HCT116 (cell line): ENCODE measurements around the gene ERBIN. TPM values are rescaled to one million over a fixed set of nuclear protein-coding genes. Genes with fewer than 3 reads are reported as not detected.

Experiments
- ATAC-seq: fragments of 200-7000 bp; cut with Tn5 transposase; 2 replicates; pipeline ENCODE4 v1.9.1; 2020; ENCODE audit warnings: mild to moderate bottlenecking, moderate library complexity
- BruUV-seq: library from RNA; stranded (reverse); fragments of 400-500 nt; replicated peaks from 2 replicates; lab custom pipeline; 2021; lab: Mats Ljungman, UMichigan
- CTCF ChIA-PET: fragments of 300-600 bp; sonication (Branson Sonifier 250); formaldehyde crosslinking; loops from one replicate; lab custom pipeline; 2021; ENCODE audit warnings: antibody characterized with exemption; lab: Charles Lee
- POLR2A ChIA-PET: fragments of 300-600, 350-600 bp; sonication (Branson Sonifier 250); formaldehyde crosslinking; loops from one replicate; lab custom pipeline; 2021; ENCODE audit warnings: antibody characterized with exemption; lab: Charles Lee
- RAD21 ChIA-PET, 2 experiments: fragments of 300-600 bp; sonication (Branson Sonifier 250); formaldehyde crosslinking; loops; one replicate each; lab custom pipeline; 2023; ENCODE audit warnings: low total read pairs in 2 of 2; ENCODE audit not compliant: uncharacterized antibody in 2 of 2, unreplicated experiment in 2 of 2, low non-redundant PET in 1 of 2; lab: Charles Lee
- DNase-seq: peaks from one replicate; pipeline ENCODE4 v3.0.0-alpha.2; 2010; ENCODE audit warnings: low read depth, low spot score
- H2AFZ ChIP-seq: fragments of 200-600 bp; shearing (Covaris generic), sonication (generic); 2 replicates; pipeline ENCODE4 v1.6.1; 2017; ENCODE audit warnings: low read depth, mixed run types, mixed read lengths, antibody characterized with exemption, low read length; ENCODE audit not compliant: poor library complexity, severe bottlenecking
- H3K27ac ChIP-seq: 2 replicates; pipeline ENCODE4 v1.5.1; 2012; ENCODE audit warnings: low read depth, low read length
- H3K27me3 ChIP-seq: fragments of 200-600 bp; sonication (generic); 2 replicates; pipeline ENCODE4 v1.6.1; 2016; ENCODE audit warnings: mixed run types, low read length, mixed read lengths; ENCODE audit not compliant: insufficient read depth
- H3K36me3 ChIP-seq, 2 experiments: fragments of 200-500 bp in 1 of 2; fragments of 200-600 bp in 1 of 2; sonication (Bioruptor generic) in 1 of 2; sonication (generic) in 1 of 2; 2 replicates each; pipeline versions ENCODE4 v1.5.1 to v1.6.1; 2014 to 2016; ENCODE audit warnings: low read length in 2 of 2, inconsistent platforms in 1 of 2, mixed read lengths in 1 of 2, mixed run types in 1 of 2; ENCODE audit not compliant: insufficient read depth in 2 of 2, control insufficient read depth in 1 of 2
- H3K4me1 ChIP-seq, 2 experiments: fragments of 200-600 bp in 1 of 2; sonication (generic) in 1 of 2; 2 replicates each; pipeline versions ENCODE4 v1.5.1 to v1.6.1; 2012 to 2017; ENCODE audit warnings: low read length in 2 of 2, inconsistent platforms in 1 of 2, mild to moderate bottlenecking in 1 of 2, mixed read lengths in 1 of 2, mixed run types in 1 of 2, moderate library complexity in 1 of 2; ENCODE audit not compliant: insufficient read depth in 2 of 2, control insufficient read depth in 1 of 2
- H3K4me2 ChIP-seq: fragments of 200-600 bp; sonication (generic); 2 replicates; pipeline ENCODE4 v1.6.1; 2017; ENCODE audit warnings: mixed run types, low read length, mixed read lengths
- H3K4me3 ChIP-seq, 2 experiments: fragments of 200-600 bp in 1 of 2; sonication (generic) in 1 of 2; replicated peaks in 1 of 2; 2 replicates each; pipeline ENCODE4 v1.5.1; 2011 to 2016; ENCODE audit warnings: low read length in 2 of 2, control low read depth in 1 of 2, low read depth in 1 of 2, mild to moderate bottlenecking in 1 of 2, mixed read lengths in 1 of 2, mixed run types in 1 of 2
- H3K79me2 ChIP-seq: fragments of 200-600 bp; sonication (generic); 2 replicates; pipeline ENCODE4 v1.6.1; 2017; ENCODE audit warnings: mild to moderate bottlenecking, mixed run types, low read length, moderate library complexity, mixed read lengths; ENCODE audit not compliant: insufficient read depth
- H3K9ac ChIP-seq: fragments of 200-600 bp; sonication (generic); 2 replicates; pipeline ENCODE4 v1.6.1; 2016; ENCODE audit warnings: low read length, mixed read lengths
- H3K9me2 ChIP-seq: fragments of 200-600 bp; sonication (generic), shearing (Covaris generic); 2 replicates; pipeline ENCODE4 v1.6.1; 2017; ENCODE audit warnings: mixed run types, mild to moderate bottlenecking, moderate library complexity; ENCODE audit not compliant: insufficient read depth
- H3K9me3 ChIP-seq, 2 experiments: fragments of 200-500 bp in 1 of 2; fragments of 200-600 bp in 1 of 2; sonication (Bioruptor generic) in 1 of 2; sonication (generic) in 1 of 2; 2 replicates each; pipeline ENCODE4 v1.6.1; 2014 to 2017; ENCODE audit warnings: low read length in 2 of 2, mixed read lengths in 2 of 2, inconsistent platforms in 1 of 2, low read depth in 1 of 2, mild to moderate bottlenecking in 1 of 2, mixed run types in 1 of 2, moderate library complexity in 1 of 2; ENCODE audit not compliant: control insufficient read depth in 1 of 2, insufficient read depth in 1 of 2
- H4K20me1 ChIP-seq: fragments of 200-600 bp; sonication (generic), shearing (Covaris generic); 2 replicates; pipeline ENCODE4 v1.6.1; 2017; ENCODE audit warnings: mixed run types, mild to moderate bottlenecking, moderate library complexity; ENCODE audit not compliant: insufficient read depth
- ATF3 ChIP-seq: IDR thresholded peaks from 2 replicates; pipeline ENCODE4 v1.6.1; 2012
- CEBPB ChIP-seq: IDR thresholded peaks from 2 replicates; pipeline ENCODE4 v1.6.1; 2012; ENCODE audit warnings: low read depth
- CTCF ChIP-seq, 3 experiments: fragments of 200-600 bp in 1 of 3; sonication (generic) in 1 of 3; IDR thresholded peaks in 2 of 3; conservative IDR thresholded peaks in 1 of 3; 2 replicates each; pipeline ENCODE4 v1.5.1; 2012 to 2017; ENCODE audit warnings: low read depth in 2 of 3, low read length in 2 of 3, antibody characterized with exemption in 1 of 3, borderline replicate concordance in 1 of 3, control low read depth in 1 of 3, mild to moderate bottlenecking in 1 of 3, mixed read lengths in 1 of 3, mixed run types in 1 of 3, moderate library complexity in 1 of 3; ENCODE audit not compliant: insufficient read depth in 1 of 3
- EGR1 ChIP-seq: IDR thresholded peaks from 2 replicates; pipeline ENCODE4 v1.6.1; 2012; ENCODE audit warnings: low read depth
- ELF1 ChIP-seq: IDR thresholded peaks from 2 replicates; pipeline ENCODE4 v1.6.1; 2012; ENCODE audit warnings: low read depth, borderline replicate concordance
- EZH2phosphoT487 ChIP-seq: fragments of 200-600 bp; IDR thresholded peaks from 2 replicates; pipeline ENCODE4 v1.6.1; 2018; ENCODE audit warnings: antibody characterized with exemption, borderline replicate concordance
- FOSL1 ChIP-seq: IDR thresholded peaks from 2 replicates; pipeline ENCODE4 v1.6.1; 2012; ENCODE audit warnings: low read depth
- JUND ChIP-seq: IDR thresholded peaks from 2 replicates; pipeline ENCODE4 v1.6.1; 2012
- POLR2A ChIP-seq: IDR thresholded peaks from 2 replicates; pipeline ENCODE4 v1.7.0; 2011; ENCODE audit warnings: borderline replicate concordance; ENCODE audit not compliant: insufficient read depth, insufficient read length; ENCODE audit errors: extremely low read depth
- RAD21 ChIP-seq: IDR thresholded peaks from 2 replicates; pipeline ENCODE4 v1.6.1; 2012; ENCODE audit warnings: low read depth, mild to moderate bottlenecking
- SIN3A ChIP-seq: IDR thresholded peaks from 2 replicates; pipeline ENCODE4 v1.6.1; 2012; ENCODE audit warnings: low read depth
- SRF ChIP-seq: IDR thresholded peaks from 2 replicates; pipeline ENCODE4 v1.6.1; 2012; ENCODE audit warnings: low read depth
- TCF7L2 ChIP-seq: IDR thresholded peaks from 2 replicates; pipeline ENCODE4 v1.7.0; 2011; ENCODE audit warnings: borderline replicate concordance, inconsistent platforms; ENCODE audit not compliant: insufficient read depth, insufficient read length; ENCODE audit errors: extremely low read depth
- ZBTB33 ChIP-seq: IDR thresholded peaks from 2 replicates; pipeline ENCODE4 v1.6.1; 2011; ENCODE audit warnings: mild to moderate bottlenecking, low read length, moderate library complexity; ENCODE audit not compliant: insufficient replicate concordance; ENCODE audit errors: extremely low read depth
- intact Hi-C: fragments of 100-400 bp; cut with micrococcal nuclease; formaldehyde crosslinking; loops from 2 replicates; pipeline ENCODE4 v1.10.0; 2022
- total RNA-seq: library from RNA; stranded (reverse); gene quantifications from one replicate; pipeline ENCODE4 v1.2.1, GENCODE V29; 2021; ENCODE audit not compliant: unreplicated experiment

ERBIN gene
- total RNA-seq, 1 experiment from 2014 or later = 57.4 TPM

GRCh38 chr5:65880496-65881072 is 45.8 kb upstream of the ERBIN start:
- Histone ChIP-seq H4K20me1 (no peaks in the 10 kb centered on the region), H3K4me1 (peaks cover 12 to 28% of the 10 kb centered on the region in 2 experiments), H3K79me2 (no peaks in the 10 kb centered on the region), H3K27me3 (no peaks in the 10 kb centered on the region), H3K9me2 (no peaks in the 10 kb centered on the region), H2AFZ (peak overlapping the region; percentile 31), H3K4me2 (no peak overlapping the region; the same call in 1 of the 2 replicates), H3K9ac (no peak overlapping the region), H3K4me3 (no peak overlapping the region), H3K9me3 (no peaks in the 10 kb centered on the region), H3K36me3 (no peaks in the 10 kb centered on the region), H3K27ac (no peak overlapping the region)
- ChIA-PET RAD21 (no interaction called here), POLR2A (no interaction called here), CTCF (no interaction called here)
- ATAC-seq = no peak
- no peak for DNase-seq
- no peak for TF ChIP-seq EZH2phosphoT487
- no peak for TF ChIP-seq CTCF (IDR thresholded peaks at IDR 0.05 in 2 of 3, conservative IDR thresholded peaks at IDR 0.05 in 1 of 3; ENCODE audit: borderline replicate concordance in 1 of 3, insufficient read depth in 1 of 3, low read depth in 2 of 3, low read length in 2 of 3)
- no peak for TF ChIP-seq FOSL1
- TF ChIP-seq ATF3 = no peak
- TF ChIP-seq ELF1 = no peak
- no peak for TF ChIP-seq SRF
- no peak for TF ChIP-seq SIN3A
- TF ChIP-seq JUND = no peak
- no peak for TF ChIP-seq POLR2A
- no peak for TF ChIP-seq TCF7L2
- TF ChIP-seq CEBPB = no peak
- TF ChIP-seq RAD21 = no peak
- TF ChIP-seq EGR1 = no peak
- no peak for TF ChIP-seq ZBTB33
- no TSS peak for BruUV-seq
- intact Hi-C loops = no loop called here
